ENCODE measurements around the gene SERPINH1. TPM values are rescaled to one million over a fixed set of nuclear protein-coding genes. Genes with fewer than 3 reads are reported as not detected.
A peak's percentile ranks its signal among the peaks of the same experiment; 100 is the strongest.
"Not testable (repeated sequence)": the region's sequence is repeated elsewhere in the genome, so short reads cannot be mapped to it uniquely, and the experiment has no call there.

Gene SERPINH1
- polyA plus RNA-seq, 3 donors, result 1.6 to 4.6 (median 2.1) TPM

GRCh38 chr11:75582895-75583717, 21.1 kb downstream of the SERPINH1 start:
- Mint-ChIP-seq H3K27ac (peak overlapping the region in 3 of 7 donors; percentile 37 to 85 (median 61)), H3K4me3 (peak overlapping the region; percentile 86 to 95), H3K4me1 (peaks cover 15% of the 10 kb centered on the region), H3K27me3 (ENCODE audit: low read depth in 3 of 3) (peaks cover 14 to 30% (median 23%) of the 10 kb centered on the region in 3 donors), H3K36me3 (no peaks in the 10 kb centered on the region), H3K9me3 (peaks cover 0 to 2% (median 0%) of the 10 kb centered on the region in 7 donors)
- Histone ChIP-seq H3K27me3 (ENCODE audit: control insufficient read depth in 2 of 2, insufficient read depth in 2 of 2, low read length in 2 of 2) (no peaks in the 10 kb centered on the region), H3K36me3 (replicated peaks in 1 of 2; ENCODE audit: control insufficient read depth in 1 of 2, insufficient read depth in 2 of 2, low read length in 2 of 2) (no peaks in the 10 kb centered on the region), H3K9me3 (replicated peaks in 1 of 2; ENCODE audit: control insufficient read depth in 1 of 2, insufficient read depth in 1 of 2, low read length in 2 of 2) (no peaks in the 10 kb centered on the region), H3K4me1 (ENCODE audit: control insufficient read depth in 1 of 2, insufficient read depth in 2 of 2, low read length in 2 of 2) (peaks cover 13 to 24% of the 10 kb centered on the region in 2 donors), H3K27ac (ENCODE audit: low read depth in 1 of 2, low read length in 2 of 2) (peak overlapping the region in 1 of 2 donors; percentile 77), H3K4me2 (replicated peaks; ENCODE audit: extremely low read depth, low read length, poor library complexity, severe bottlenecking) (peak overlapping the region; percentile 95), H2AFZ (ENCODE audit: insufficient read depth, low read depth, low read length, poor library complexity, severe bottlenecking) (peak overlapping the region; percentile 99), H3K79me2 (ENCODE audit: insufficient read depth, low read length) (no peaks in the 10 kb centered on the region), H3K4me3 (replicated peaks in 1 of 3; ENCODE audit: low read depth in 2 of 3, low read length in 3 of 3) (peak overlapping the region; percentile 78 to 92 (median 81)), H3K9ac (ENCODE audit: insufficient read depth, low read length, poor library complexity, severe bottlenecking) (peak overlapping the region; percentile 80), H4K20me1 (ENCODE audit: insufficient read depth, low read length) (no peaks in the 10 kb centered on the region)
- under 1% methylated on average over 64 of the region's 68 CpGs for WGBS (ENCODE audit: insufficient coverage)
- TF ChIP-seq CTCF (IDR thresholded peaks at IDR 0.05), result peak; percentile 33
- peak; percentile 21 to 27 (median 25) for DNase-seq
- intact Hi-C loops (cut with micrococcal nuclease), result no loop called here

DNA sequence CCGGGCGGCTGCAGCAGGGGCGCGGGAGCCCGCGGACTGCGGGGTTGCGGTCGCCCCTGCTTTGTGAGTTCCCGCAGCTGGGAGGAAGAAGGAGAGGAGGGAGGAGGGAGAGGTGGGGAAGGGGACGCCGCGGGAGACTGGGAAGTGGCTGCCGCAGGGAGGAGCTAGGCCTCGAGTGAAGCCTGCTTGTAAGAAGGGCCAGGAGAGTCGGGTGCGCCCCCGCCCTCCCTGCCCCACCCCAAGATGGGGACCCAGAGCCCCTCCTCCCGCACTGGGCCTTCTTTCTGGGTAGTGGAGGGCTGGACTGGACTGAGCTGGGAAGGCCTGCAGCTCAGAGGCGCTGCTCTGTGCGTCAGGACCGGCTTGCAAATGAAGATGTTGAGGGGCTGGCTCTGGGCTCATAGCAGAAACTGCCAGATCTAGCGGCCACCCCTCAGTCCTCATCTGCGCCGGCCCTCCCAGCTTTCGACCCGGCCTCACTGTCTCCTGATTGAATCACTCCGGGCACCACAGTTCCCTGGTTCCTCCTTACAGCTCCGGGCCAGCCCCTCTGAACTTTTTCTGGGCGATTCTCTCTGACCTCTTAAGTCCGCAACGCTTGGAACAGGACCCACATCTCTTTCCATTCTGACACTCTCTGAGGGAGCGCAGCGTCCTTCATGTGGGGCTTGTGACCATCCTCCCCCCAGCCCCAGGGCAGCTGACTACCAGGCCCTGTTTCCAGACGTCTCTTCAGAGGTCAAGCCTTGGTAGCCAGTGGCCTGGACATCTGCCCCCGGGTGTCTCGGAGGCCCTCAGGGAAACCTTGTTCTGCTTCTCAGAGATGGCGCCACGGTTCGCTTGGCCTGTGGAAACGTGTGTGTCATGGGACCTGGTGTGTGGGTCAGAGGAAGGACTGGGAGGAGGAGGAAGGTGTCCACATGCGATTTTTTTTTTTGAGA, 21.9 kb downstream of the SERPINH1 start:
- peaks cover 15% of the 10 kb centered on the region for H3K4me1 Mint-ChIP-seq
- 21% methylated on average over 26 of the region's 42 CpGs for WGBS (ENCODE audit: insufficient coverage)
- peak; percentile 21 to 39 (median 28) for DNase-seq
- H3K27ac ChIP-seq (ENCODE audit: low read depth in 1 of 2, low read length in 2 of 2), result peak overlapping the region; percentile 6 to 77
- H3K4me3 ChIP-seq (replicated peaks in 1 of 3; ENCODE audit: low read depth in 2 of 3, low read length in 3 of 3), result peak overlapping the region; percentile 78 to 92 (median 81)
- H3K79me2 ChIP-seq (ENCODE audit: insufficient read depth, low read length), result no peaks in the 10 kb centered on the region
- no peaks in the 10 kb centered on the region for H4K20me1 ChIP-seq (ENCODE audit: insufficient read depth, low read length)
- peak overlapping the region; percentile 95 for H3K4me2 ChIP-seq (replicated peaks; ENCODE audit: extremely low read depth, low read length, poor library complexity, severe bottlenecking)
- peaks cover 0 to 2% (median 0%) of the 10 kb centered on the region in 7 donors for H3K9me3 Mint-ChIP-seq
- H3K9ac ChIP-seq (ENCODE audit: insufficient read depth, low read length, poor library complexity, severe bottlenecking), result peak overlapping the region; percentile 80
- H3K36me3 Mint-ChIP-seq, result no peaks in the 10 kb centered on the region
- peak overlapping the region; percentile 99 for H2AFZ ChIP-seq (ENCODE audit: insufficient read depth, low read depth, low read length, poor library complexity, severe bottlenecking)
- no peaks in the 10 kb centered on the region for H3K36me3 ChIP-seq (replicated peaks in 1 of 2; ENCODE audit: control insufficient read depth in 1 of 2, insufficient read depth in 2 of 2, low read length in 2 of 2)
- peaks cover 16 to 29% (median 21%) of the 10 kb centered on the region in 3 donors for H3K27me3 Mint-ChIP-seq (ENCODE audit: low read depth in 3 of 3)
- TF ChIP-seq CTCF (IDR thresholded peaks at IDR 0.05), result no peak
- H3K27ac Mint-ChIP-seq, result peak overlapping the region in 5 of 7 donors; percentile 45 to 74 (median 68)
- peaks cover 13 to 24% of the 10 kb centered on the region in 2 donors for H3K4me1 ChIP-seq (ENCODE audit: control insufficient read depth in 1 of 2, insufficient read depth in 2 of 2, low read length in 2 of 2)
- no peaks in the 10 kb centered on the region for H3K27me3 ChIP-seq (ENCODE audit: control insufficient read depth in 2 of 2, insufficient read depth in 2 of 2, low read length in 2 of 2)
- peak overlapping the region; percentile 86 to 89 for H3K4me3 Mint-ChIP-seq
- intact Hi-C loops (cut with micrococcal nuclease), result no loop called here
- no peaks in the 10 kb centered on the region for H3K9me3 ChIP-seq (replicated peaks in 1 of 2; ENCODE audit: control insufficient read depth in 1 of 2, insufficient read depth in 1 of 2, low read length in 2 of 2)

DNA sequence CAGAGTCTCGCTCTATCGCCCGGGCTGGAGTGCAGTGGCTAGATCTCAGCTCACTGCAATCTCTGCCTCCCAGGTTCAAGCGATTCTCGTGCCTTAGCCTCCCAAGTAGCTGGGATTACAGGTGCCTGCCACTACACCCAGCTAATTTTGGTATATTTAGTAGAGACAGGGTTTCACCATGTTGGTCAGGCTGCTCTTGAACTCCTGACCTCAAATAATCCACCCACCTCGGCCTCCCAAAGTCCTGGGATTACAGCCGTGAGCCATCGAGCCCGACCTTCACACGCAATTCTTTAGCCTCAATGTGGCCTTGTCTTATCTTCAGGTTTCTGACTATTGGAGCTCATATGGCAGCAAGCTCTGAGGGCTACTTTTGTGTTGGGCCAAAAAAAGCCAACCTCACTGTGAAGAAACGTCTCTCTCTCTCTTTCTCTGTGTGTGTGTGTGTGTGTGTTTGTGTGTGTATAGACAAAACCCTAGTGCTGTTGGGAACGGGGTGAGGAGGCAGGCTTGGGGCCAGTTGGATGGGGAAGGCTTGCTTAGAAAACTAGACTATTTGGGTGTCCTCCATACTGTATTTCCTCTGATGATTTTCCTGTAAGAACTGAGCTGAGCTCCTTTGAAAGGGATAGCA, 22.7 kb downstream of the SERPINH1 start:
- intact Hi-C loops (cut with micrococcal nuclease); H3K27me3 ChIP-seq (ENCODE audit: control insufficient read depth in 2 of 2, insufficient read depth in 2 of 2, low read length in 2 of 2); H3K79me2 ChIP-seq (ENCODE audit: insufficient read depth, low read length); H3K9ac ChIP-seq (ENCODE audit: insufficient read depth, low read length, poor library complexity, severe bottlenecking); H3K27ac ChIP-seq (ENCODE audit: low read depth in 1 of 2, low read length in 2 of 2); DNase-seq; H2AFZ ChIP-seq (ENCODE audit: insufficient read depth, low read depth, low read length, poor library complexity, severe bottlenecking); H3K9me3 Mint-ChIP-seq; H3K36me3 ChIP-seq (replicated peaks in 1 of 2; ENCODE audit: control insufficient read depth in 1 of 2, insufficient read depth in 2 of 2, low read length in 2 of 2); H3K9me3 ChIP-seq (replicated peaks in 1 of 2; ENCODE audit: control insufficient read depth in 1 of 2, insufficient read depth in 1 of 2, low read length in 2 of 2); H4K20me1 ChIP-seq (ENCODE audit: insufficient read depth, low read length); H3K36me3 Mint-ChIP-seq; H3K4me3 ChIP-seq (replicated peaks in 1 of 3; ENCODE audit: low read depth in 2 of 3, low read length in 3 of 3); H3K4me2 ChIP-seq (replicated peaks; ENCODE audit: extremely low read depth, low read length, poor library complexity, severe bottlenecking): not testable (repeated sequence)
- Mint-ChIP-seq H3K4me3 (peak overlapping the region in 1 of 2 donors; percentile 86), H3K4me1 (peaks cover 15% of the 10 kb centered on the region), H3K27ac (peak overlapping the region in 1 of 7 donors; percentile 7), H3K27me3 (ENCODE audit: low read depth in 3 of 3) (peaks cover 16 to 27% (median 22%) of the 10 kb centered on the region in 3 donors)
- peaks cover 13 to 24% of the 10 kb centered on the region in 2 donors for H3K4me1 ChIP-seq (ENCODE audit: control insufficient read depth in 1 of 2, insufficient read depth in 2 of 2, low read length in 2 of 2)
- 100% methylated on average over 4 of the region's 12 CpGs for WGBS (ENCODE audit: insufficient coverage)
